A673 (cell line): ENCODE data around the gene PAAF1. TPM values are rescaled to one million over a fixed set of nuclear protein-coding genes. Genes with fewer than 3 reads are reported as not detected.

Experiments
- BruUV-seq: library from RNA; stranded (reverse); fragments of 400-500 nt; replicated peaks from 2 replicates; lab custom pipeline; 2021; lab: Mats Ljungman, UMichigan
- CTCF ChIA-PET: fragments of 300-600 bp; sonication (Branson Sonifier 250); formaldehyde crosslinking; loops from one replicate; lab custom pipeline; 2022; ENCODE audit warnings: antibody characterized with exemption; lab: Charles Lee
- POLR2A ChIA-PET: fragments of 300-600 bp; sonication (Branson Sonifier 250); formaldehyde crosslinking; loops from one replicate; lab custom pipeline; 2022; ENCODE audit warnings: antibody characterized with exemption; ENCODE audit not compliant: low non-redundant PET; lab: Charles Lee
- DNase-seq: peaks from one replicate; pipeline ENCODE4 v3.0.0-alpha.2; 2015; ENCODE audit warnings: low spot score
- H3K27ac ChIP-seq: fragments of 200-600 bp; sonication (generic); 2 replicates; pipeline ENCODE4 v1.5.1; 2016; ENCODE audit warnings: mixed run types, low read depth, mild to moderate bottlenecking, mixed read lengths, antibody characterized with exemption, low read length; ENCODE audit not compliant: poor library complexity, severe bottlenecking
- H3K27me3 ChIP-seq: fragments of 200-600 bp; sonication (generic); replicated peaks from 2 replicates; pipeline ENCODE4 v1.6.1; 2017; ENCODE audit warnings: mixed run types, low read depth, mild to moderate bottlenecking, mixed read lengths, antibody characterized with exemption, low read length; ENCODE audit not compliant: insufficient read depth, poor library complexity
- H3K36me3 ChIP-seq: fragments of 200-600 bp; sonication (generic); 2 replicates; pipeline ENCODE4 v1.6.1; 2016; ENCODE audit warnings: mixed run types, mild to moderate bottlenecking, mixed read lengths, antibody characterized with exemption, low read length; ENCODE audit not compliant: insufficient read depth, poor library complexity, severe bottlenecking
- H3K4me1 ChIP-seq: fragments of 200-600 bp; sonication (generic); 2 replicates; pipeline ENCODE4 v1.6.1; 2017; ENCODE audit warnings: mixed run types, mild to moderate bottlenecking, mixed read lengths, antibody characterized with exemption, low read length; ENCODE audit not compliant: insufficient read depth, poor library complexity, severe bottlenecking
- H3K4me3 ChIP-seq: fragments of 200-600 bp; sonication (generic); 2 replicates; pipeline ENCODE4 v1.5.1; 2016; ENCODE audit warnings: low read depth, mixed run types, mild to moderate bottlenecking, mixed read lengths, low read length; ENCODE audit not compliant: poor library complexity, severe bottlenecking
- H3K9me3 ChIP-seq: fragments of 200-600 bp; sonication (generic); 2 replicates; pipeline ENCODE4 v1.6.1; 2016; ENCODE audit warnings: mixed run types, low read depth, mild to moderate bottlenecking, mixed read lengths, antibody characterized with exemption, low read length; ENCODE audit not compliant: poor library complexity, severe bottlenecking
- EZH2 ChIP-seq: fragments of 200-600 bp; sonication (generic); IDR thresholded peaks from 2 replicates; pipeline ENCODE4 v1.6.1; 2017; ENCODE audit warnings: borderline replicate concordance, low read depth, mild to moderate bottlenecking, mixed read lengths, antibody characterized with exemption, low read length; ENCODE audit not compliant: poor library complexity, severe bottlenecking
- intact Hi-C: fragments of 100-400 bp; cut with micrococcal nuclease; formaldehyde crosslinking; loops from one replicate; pipeline ENCODE4 v1.10.0; 2022; ENCODE audit not compliant: unreplicated experiment
- total RNA-seq: library from RNA; stranded (reverse); gene quantifications from 2 replicates; pipeline ENCODE4 v1.2.3, GENCODE V29; 2021
- TF ChIP-seq, protein P1 (sequence below): fragments of 300-800, 200-600 bp; sonication (generic); conservative IDR thresholded peaks from 2 replicates; pipeline ENCODE4 v1.5.1; 2017; ENCODE audit warnings: low read depth, mild to moderate bottlenecking, antibody characterized with exemption, low read length, moderate library complexity, mixed read lengths

Gene PAAF1
- total RNA-seq, 1 experiment from 2014 or later = 20.3 TPM

DNA sequence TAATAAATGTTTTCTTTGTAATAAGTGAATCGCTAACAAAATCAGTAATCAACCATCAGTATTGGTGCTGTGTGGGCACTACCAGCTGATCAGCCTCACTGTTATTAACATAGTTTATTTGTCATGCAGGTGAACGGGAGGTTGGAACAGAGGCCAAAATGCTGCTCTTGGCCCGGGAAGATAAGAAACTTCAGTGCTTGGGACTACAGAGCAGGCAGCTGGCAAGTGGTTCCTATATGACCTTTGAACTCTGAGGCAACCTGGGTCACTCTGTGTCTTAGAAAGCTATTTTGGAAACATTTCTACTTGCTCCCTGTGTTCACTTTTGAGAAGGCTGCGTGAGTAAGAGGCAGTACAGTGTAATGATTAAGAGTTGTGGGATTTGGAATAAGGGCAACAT lies 37.5 kb downstream of the PAAF1 start:
- POLR2A ChIA-PET = no interaction called here
- no TSS peak for BruUV-seq
- Histone ChIP-seq H3K36me3 (peaks cover 12% of the 10 kb centered on the region), H3K4me3 (no peak overlapping the region), H3K9me3 (no peaks in the 10 kb centered on the region), H3K27ac (no peak overlapping the region), H3K4me1 (no peaks in the 10 kb centered on the region), H3K27me3 (no peaks in the 10 kb centered on the region)
- CTCF ChIA-PET = no interaction called here
- TF ChIP-seq EZH2 = no peak
- TF ChIP-seq, protein P1, sequence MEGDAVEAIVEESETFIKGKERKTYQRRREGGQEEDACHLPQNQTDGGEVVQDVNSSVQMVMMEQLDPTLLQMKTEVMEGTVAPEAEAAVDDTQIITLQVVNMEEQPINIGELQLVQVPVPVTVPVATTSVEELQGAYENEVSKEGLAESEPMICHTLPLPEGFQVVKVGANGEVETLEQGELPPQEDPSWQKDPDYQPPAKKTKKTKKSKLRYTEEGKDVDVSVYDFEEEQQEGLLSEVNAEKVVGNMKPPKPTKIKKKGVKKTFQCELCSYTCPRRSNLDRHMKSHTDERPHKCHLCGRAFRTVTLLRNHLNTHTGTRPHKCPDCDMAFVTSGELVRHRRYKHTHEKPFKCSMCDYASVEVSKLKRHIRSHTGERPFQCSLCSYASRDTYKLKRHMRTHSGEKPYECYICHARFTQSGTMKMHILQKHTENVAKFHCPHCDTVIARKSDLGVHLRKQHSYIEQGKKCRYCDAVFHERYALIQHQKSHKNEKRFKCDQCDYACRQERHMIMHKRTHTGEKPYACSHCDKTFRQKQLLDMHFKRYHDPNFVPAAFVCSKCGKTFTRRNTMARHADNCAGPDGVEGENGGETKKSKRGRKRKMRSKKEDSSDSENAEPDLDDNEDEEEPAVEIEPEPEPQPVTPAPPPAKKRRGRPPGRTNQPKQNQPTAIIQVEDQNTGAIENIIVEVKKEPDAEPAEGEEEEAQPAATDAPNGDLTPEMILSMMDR = no peak
- intact Hi-C loops = no loop called here
- no peak for DNase-seq

DNA sequence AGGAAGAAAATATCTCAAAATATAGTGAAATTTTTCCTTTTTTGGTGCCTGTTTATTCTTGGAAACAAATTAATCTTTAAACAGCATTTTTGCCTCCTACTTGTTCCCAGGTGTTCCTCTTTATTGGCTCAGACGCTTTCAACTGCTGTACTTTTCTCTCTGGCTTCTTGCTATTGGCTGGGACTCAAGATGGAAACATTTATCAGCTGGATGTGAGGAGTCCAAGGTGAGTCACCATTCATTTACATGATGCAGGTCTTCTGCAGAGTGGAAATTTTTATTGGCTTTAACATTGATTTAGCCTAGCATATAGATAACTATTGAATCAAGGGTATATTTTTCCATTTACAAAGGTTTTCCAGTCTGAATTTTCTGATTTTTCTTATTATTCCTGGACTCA lies 39.6 kb downstream of the PAAF1 start:
- Histone ChIP-seq H3K4me1 (no peaks in the 10 kb centered on the region), H3K27ac (no peak overlapping the region), H3K27me3 (no peaks in the 10 kb centered on the region), H3K4me3 (no peak overlapping the region), H3K9me3 (no peaks in the 10 kb centered on the region), H3K36me3 (peaks cover 16% of the 10 kb centered on the region)
- DNase-seq = no peak
- ChIA-PET POLR2A (no interaction called here), CTCF (no interaction called here)
- BruUV-seq = no TSS peak
- TF ChIP-seq, protein P1 = no peak
- no peak for TF ChIP-seq EZH2
- intact Hi-C loops = no loop called here

DNA sequence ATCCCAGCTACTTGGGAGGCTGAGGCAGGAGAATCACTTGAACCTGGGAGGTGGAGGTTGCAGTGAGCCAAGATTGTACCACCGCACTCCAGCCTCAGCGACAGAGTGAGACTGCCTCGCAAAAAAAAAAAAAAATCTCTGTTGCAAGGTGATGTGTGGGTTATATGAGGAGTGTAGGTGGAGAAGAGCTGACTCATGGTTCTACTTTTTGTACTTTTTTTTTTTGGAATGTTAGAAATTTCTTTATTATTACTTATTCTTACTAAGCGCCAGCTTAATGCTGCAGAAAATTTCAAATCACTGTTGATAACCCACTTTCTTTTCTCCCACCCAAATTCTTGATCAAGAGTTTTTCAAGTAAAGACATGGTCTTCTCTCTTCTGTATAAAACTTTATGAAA lies 44.4 kb downstream of the PAAF1 start:
- no peak for TF ChIP-seq EZH2
- TF ChIP-seq, protein P1 = no peak
- no peak for DNase-seq
- ChIA-PET CTCF (no interaction called here), POLR2A (no interaction called here)
- intact Hi-C loops = no loop called here
- H3K27me3 ChIP-seq = no peaks in the 10 kb centered on the region
- no TSS peak for BruUV-seq
- no peak overlapping the region for H3K4me3 ChIP-seq
- no peak overlapping the region for H3K27ac ChIP-seq
- H3K4me1 ChIP-seq = no peaks in the 10 kb centered on the region
- peaks cover 12% of the 10 kb centered on the region for H3K36me3 ChIP-seq
- no peaks in the 10 kb centered on the region for H3K9me3 ChIP-seq
